DMS 273 treated with DMSO at 0.1 percent for 48 hours (cell line): ENCODE data around the gene RTN1.

Experiments used
- DNase-seq: peaks from one replicate; lab custom pipeline; 2025; lab: John Stamatoyannopoulos, UW

The RTN1 gene

DNA sequence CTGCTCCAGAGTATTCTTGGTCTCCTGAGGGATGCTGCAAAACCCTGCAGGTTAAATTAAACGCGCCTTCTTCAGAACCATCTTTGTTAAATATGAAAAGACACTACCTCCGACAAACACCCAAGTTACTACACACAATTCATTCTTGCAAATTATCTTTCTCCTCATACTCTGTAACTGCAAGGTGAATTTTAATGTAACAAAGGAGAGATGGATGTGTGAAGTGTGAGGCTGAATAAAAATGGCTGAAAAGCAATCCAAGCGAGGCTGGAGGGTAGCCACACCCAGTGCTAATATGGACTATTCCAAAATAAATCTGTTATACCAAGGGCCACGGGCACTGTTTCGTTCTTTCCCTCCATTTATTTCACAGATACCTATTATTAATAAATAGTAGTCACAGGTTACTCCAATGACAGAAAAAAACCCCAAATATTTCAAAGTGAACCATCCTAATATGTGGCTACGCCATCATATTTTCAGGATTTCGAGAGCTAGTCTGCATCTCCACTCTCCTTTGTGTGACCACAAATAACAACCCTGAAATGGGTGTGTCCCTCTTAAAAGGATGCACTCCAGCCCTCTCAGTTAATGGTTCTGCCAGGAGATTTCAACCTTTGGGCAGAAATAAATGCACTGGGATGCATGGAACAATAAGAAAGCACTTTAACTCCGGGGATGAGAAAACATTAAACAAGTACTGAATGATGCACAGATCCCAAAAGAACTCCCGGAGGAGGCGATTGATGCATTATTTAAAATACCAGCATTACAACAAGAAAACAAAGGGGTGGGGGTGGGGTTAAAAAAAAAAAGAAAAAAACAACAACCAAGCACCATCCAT, 240.9 kb downstream of the RTN1 start:
- DNase-seq = no peak

DNA sequence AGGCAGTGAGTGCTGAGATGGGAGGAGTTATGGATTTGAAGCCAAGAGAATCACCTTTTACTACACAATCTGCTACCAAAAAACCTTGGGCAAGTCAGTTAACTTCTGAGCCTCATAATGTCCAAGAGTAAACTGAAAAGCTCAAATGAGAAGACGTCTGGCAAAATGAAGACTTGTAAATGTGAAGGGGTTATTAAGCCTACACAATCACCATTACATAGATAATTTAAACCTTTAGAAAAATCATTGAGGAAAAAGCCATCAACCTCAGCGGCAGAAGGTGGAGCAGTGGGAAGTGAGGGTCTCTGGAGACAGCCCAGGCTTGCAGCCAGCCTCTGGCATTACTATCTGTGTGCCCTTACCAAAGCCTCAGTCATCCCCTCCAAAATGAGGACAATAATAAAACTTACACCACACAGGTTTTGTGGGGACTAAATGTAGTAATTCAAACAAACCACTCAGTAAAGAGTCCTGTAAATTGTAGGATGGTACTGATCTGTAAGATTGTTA, 243.5 kb downstream of the RTN1 start:
- DNase-seq = no peak

DNA sequence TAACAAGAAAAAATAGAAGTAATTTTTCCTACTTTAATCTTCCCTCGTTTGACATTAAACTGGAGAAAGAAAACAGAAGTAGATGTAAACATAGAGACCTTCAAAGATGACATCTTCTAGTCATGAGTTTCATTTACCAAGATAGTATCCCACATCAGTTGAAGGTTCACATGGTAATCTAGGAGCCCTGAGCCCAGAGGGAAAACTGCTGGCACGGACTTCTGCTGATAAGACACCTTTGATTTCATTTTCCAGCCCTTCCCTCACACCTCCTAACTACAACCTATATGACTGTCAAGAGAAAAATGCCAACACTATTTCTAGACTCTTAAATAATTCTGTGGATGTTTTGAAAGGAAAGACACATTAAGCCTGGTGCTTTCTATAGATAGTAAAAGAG, 247.9 kb downstream of the RTN1 start:
- DNase-seq = no peak

GRCh38 chr14:59619061-59619460, 251.5 kb downstream of the RTN1 start:
- DNase-seq = no peak

- no peak for DNase-seq
Observed at GRCh38 chr14:59601056-59601455, 269.5 kb downstream of the RTN1 start.

GRCh38 chr14:59600211-59600945, 270.2 kb downstream of the RTN1 start:
- no peak for DNase-seq

DNA sequence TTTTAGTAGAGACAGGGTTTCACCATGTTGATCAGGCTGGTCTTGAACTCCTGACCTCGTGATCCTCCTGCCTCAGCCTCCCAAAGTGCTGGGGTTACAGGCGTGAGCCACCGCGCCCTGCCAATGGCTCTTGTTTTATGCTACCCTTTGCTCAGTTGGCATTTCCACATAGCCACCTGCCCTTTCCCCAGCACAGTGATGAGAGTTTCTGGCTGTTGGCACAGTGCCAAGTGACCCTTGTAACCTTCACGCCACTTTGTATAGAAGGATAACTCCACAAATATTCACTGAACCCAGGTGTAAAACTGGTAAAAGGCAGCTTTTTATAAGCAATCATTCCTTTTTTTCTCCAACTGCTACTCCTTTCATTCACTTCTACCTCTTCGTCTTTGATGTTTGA, 275.5 kb downstream of the RTN1 start:
- DNase-seq = no peak

DNA sequence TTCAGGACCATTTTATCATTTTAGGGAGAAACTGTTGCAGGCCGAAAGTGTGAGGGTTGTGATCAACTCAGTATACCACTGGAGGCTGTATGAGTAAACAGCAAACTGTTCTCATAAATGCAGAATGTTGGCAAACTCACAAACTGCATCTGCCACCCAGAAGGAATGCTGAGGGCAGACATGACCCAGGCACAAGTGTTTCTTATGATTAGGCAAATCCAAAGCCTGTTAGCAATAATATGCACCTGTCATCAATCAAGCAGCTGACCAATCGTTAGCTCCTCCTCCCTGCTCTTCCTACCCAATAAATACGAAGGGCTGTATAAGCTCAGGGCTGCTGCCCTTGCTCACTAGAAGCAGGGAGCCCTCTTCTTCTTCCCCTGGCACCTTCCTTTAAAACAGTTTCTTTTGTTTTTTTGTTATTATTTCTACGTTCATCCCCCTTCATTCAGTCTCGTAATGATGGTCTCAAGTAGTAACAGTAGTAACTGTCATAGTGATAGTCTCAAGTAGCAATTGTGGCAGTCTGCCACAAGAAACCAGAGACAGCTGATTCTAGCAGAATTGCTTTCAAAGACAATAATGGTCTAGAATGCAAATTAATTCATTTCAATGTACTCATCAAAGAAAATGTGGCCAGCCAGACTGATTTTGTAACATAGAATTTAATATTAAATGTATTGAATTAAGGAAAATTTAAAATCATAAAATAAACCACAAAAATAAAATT, 278.8 kb downstream of the RTN1 start:
- DNase-seq = no peak

GRCh38 chr14:59588101-59588500, 282.5 kb downstream of the RTN1 start:
- no peak for DNase-seq

DNA sequence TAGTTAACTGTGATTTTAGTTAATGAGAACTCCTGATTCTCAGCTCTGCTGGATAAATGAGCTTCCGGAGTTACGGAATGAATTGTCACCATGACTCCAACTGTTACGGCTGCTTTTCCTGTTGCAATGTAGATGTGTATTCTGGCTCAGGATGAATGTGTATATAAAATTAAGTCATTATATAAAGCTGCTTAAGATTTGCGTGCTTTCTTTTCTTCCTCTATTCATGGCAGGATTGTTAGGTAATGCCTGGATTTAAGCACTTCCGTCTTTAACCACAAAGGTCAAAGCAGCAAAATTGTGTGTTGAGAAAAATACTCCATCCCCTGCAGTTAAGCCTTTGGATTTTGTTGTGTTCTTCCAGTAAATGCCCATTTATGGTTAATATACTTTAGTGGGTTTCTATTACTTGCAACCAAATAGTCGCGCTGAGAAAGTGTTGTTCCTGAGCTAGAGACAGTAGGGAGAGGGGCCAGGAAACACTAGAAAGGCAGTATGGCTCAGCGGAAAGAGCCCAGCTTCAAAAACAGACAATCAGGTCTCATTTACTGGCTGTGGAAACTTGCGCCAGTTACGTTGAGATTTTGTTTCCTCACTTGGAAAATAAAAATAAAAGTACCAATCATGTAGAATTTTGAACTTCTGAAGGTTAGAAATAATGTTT, 284.6 kb downstream of the RTN1 start:
- no peak for DNase-seq

DNA sequence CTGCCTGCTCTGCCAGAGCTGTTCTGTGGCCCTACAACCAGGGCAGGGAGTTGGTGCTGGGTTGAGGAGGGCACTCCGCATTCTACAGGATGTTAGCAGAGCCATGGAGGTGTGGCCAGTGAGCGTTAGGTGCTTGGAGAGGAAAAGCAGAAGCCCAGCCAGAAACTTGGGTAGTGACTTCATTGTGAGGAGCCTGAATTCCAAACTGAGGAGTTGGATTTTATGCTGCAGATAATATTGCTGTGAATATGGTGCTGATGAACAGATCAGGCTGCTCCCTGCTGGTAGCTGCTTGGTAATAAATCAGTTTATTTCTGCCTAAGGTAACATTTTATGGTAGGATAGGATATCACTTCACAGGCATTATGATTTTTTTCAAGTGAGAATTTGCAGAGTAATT, 286.8 kb downstream of the RTN1 start:
- DNase-seq = no peak

GRCh38 chr14:59582845-59583509, 287.6 kb downstream of the RTN1 start:
- DNase-seq = no peak

GRCh38 chr14:59582161-59582560, 288.4 kb downstream of the RTN1 start:
- DNase-seq = peak; percentile 96

GRCh38 chr14:59580911-59581310, 289.7 kb downstream of the RTN1 start:
- DNase-seq = no peak

DNA sequence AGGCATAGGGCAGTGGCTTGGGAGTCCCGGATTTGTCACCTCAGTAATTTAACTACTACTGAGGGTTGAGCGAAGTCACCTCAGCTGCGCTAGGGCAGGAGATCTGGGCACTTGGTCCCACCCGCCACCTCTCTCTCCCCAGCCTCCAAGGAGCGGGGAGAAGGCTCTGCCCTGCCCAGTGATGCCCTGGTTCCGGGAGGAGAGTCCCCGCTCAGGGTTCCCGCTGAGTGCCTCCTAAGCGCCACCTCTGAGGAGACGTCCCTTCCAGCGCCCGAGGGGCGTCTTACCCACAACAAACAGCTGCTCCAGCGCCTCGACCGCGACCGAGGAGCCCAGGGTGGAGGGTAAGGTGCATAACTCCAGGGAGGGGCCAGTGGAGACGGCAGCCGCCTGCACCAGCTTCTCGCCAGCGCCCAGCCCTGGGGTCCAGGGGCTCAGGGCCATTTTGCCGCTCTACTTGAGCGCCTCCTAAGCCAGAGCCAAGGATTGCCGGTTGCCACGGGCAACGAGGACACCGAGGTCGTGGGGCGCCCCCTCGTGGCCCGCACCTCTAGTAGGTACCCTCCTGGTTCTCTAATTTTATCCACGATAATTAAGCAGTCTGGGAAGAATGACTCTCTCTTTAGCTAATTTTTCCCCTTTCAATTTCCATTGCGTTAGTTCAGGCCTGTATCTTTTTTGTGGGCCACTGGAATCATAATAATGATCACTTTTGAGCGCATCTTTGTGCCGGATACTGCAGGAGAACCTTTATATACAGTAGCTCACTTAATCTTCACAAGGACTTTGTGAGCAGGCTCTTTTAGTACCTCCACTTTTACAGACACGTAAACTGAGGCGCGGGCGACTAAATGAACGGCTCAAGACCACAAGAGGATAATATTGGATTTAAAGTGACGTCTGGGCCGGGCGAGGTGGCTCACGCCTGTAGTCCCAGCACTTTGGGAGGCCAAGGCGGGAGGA, 294.0 kb downstream of the RTN1 start, which contains the start of gene CCDC175:
Gene CCDC175, minus strand, starts transcription at position 481 of the 963 bp plus-strand sequence. Its CDS starts 37 bp downstream, at position 444.
- peak; percentile 70 for DNase-seq

DNA sequence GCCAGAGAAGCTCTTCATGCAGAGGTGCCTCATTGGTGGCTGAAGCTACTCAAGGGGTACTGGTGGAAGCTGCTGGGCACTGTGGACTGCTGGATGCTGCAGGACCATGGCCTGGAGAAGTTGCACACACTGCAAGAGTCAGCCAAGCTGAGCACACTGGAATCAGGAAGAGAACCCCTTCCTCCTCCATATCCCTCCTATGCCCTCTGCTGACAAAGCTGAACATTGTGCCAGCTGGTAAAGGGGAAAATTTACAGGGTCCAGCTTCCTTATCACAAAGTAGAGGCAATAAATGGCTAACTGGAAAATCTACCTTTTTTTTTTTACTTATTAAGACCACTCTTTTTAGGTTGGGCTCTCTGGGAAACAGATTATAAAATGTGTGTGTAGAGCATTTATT, 300.5 kb downstream of the RTN1 start:
- DNase-seq = peak; percentile 34

- peak; percentile 25 for DNase-seq
Observed at GRCh38 chr14:59566725-59567124, 303.9 kb downstream of the RTN1 start.

DNA sequence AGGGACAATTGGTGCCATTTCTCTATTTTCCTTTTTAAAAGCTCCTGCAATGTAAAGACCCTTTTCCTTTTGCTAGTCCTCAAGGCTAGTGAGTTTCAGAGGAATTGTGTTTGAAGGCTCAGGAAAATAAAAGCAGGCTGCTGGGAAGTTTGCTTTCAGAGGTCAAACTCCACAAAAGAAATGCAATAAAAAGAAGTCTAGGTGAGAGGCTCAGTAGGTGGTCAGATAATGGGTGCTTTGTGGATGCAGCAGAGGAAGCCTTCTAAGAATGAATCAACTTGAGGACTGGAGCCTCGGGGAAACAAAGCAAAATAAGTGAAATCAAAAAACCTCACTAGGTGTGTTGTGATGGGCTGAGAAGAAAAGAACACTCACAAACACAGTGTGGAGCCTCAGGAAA, 304.3 kb downstream of the RTN1 start:
- no peak for DNase-seq

DNA sequence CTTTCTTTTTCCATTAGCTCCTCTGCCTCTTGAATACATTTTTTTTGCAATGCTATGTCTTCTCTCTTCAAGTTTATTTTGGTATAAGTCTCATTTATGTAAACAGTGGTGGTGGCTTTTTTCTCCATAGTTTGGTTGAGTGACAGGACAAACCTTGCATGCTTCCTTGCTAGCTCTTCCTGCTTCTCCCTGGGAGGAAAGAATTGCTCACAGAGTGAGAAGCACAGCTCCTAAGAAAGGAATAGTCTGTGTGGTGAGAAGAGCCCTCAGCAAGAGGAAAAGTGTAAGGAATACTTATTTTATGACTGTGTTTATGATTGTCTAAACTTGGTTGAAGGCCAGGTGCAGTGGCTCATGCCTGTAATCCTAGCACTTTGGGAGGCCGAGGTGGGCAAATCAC, 305.5 kb downstream of the RTN1 start:
- no peak for DNase-seq

- DNase-seq = no peak
Observed at GRCh38 chr14:59564366-59564765, 306.2 kb downstream of the RTN1 start.
